Measurements from ENCODE around the gene SUGP2.

Gene SUGP2

GRCh38 chr19:18948976-18949356, 84.4 kb downstream of the SUGP2 start:
- DNase-seq, result no peak

DNA sequence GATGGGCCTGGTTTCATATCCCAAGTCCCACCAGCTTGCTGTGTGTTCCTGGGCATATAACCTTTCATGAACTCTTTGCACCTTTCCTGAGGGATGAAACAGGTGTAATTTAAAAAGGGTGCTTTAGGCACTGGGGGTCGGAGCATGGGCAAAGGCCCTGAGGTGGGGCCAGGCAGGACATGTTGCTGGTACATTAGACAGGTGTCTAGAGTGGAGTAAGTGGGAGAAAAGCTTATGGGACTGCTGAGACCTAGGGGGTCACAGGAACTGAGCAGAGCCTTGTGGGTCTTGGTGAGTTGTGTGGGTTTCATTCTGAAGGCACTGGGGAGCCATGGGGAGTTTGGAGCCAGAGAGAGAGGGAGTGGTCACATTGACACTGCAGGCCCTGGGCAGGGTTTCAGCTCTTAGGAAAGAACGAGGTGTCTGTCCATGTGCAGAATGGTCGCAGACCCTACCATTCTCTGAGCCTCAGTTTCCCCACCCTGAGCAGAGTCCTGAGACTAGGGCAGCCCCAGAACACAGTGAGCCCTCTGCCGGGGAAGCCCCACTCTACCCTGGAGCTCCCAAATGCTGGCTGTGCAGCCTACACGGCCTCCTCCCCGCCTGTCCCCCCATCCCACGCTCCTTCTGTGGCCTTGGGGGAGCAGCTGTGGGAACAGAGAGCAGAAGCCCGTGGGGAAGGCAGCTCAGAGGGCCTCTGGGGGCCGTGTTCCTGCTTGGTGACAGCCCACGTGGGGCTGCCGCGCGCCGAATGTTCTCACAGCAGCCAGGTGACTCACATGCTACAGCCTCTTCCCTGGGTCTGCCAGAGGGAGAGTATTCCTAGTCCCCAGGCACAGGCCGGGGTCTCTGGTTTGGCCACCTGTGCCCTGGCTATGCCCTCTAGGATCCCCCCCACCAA, 85.0 kb downstream of the SUGP2 start:
- no peak for DNase-seq

- DNase-seq, result no peak
These were observed 86.4 kb downstream of the SUGP2 start for GRCh38 chr19:18946918-18947317.

DNA sequence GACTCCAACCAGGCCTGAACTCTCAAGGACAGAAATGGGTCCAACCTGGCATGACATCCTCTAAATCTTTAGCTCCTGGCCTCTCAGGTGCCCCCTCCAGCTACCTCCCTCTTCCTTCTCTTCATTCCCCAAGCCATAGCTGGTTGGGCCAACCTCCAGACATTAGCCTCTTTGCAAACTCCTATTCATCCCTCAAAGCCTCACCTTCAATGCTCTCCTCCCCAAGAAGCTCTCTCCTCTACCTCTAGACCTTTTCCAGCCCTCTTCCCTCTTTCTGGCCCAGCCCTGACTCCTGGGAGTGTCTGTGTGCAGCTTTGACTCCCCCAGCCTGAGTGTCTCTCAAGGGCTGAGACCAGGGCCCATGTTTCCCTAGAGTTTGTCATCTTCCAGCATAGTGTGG, 87.0 kb downstream of the SUGP2 start:
- no peak for DNase-seq

DNA sequence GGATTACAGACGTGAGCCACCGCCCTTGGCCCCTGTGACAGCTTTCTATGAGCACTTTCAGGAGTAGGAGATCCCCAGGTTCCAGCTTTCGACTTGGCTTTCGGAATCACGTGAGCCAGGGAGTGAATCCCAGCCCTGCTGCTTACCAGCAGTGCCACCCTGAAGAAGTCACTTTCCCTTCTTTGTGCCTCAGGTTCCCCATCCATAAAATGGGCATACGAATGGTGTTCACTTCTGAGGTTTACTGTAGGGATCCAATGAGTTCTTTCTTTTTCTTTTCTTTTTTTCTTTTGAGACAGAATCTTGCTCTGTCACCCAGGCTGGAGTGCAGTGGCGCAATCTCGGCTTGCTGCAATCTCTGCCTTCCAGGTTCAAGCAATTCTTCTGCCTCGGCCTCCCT, 88.0 kb downstream of the SUGP2 start:
- DNase-seq, result no peak

DNA sequence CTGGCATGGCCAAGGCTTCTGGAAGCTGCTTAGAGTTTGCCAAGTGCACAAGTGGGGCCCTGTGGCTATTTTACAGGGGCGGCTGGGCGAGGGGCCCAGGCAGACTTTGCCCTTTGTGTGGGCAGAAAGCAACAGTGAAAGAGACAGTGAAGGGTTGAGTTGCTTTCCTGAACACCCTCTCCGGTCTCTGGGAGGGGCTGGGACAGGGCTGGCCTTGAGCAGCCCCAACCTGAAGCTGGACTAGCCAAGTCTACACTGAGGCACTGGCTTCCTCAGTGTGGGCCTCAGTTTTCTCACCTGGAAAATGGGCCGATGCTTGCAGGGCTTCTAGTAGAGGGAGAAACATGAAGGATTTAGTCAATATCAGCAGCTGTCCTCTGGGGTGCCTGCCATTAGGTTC, 89.9 kb downstream of the SUGP2 start:
- DNase-seq, result no peak

DNA sequence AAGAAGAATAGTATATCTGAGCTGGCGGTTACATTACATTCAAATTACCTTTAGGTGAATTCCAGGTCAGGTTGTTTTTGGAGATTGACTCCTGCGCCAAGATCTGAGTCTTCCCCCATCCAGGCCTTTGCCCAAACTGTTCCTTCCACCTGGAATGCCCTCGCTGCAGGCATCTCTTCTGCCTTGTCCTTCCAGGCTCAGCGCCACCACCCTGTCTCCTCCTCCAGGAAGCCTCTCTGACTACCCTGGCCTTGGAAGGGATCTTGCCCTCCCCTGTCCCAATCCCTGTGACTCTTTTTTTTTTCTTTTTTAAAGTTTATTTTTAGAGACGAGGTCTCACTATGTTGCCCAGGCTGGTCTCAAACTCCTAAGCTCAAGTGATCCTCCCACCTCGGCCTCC, 90.6 kb downstream of the SUGP2 start:
- DNase-seq, result no peak

DNA sequence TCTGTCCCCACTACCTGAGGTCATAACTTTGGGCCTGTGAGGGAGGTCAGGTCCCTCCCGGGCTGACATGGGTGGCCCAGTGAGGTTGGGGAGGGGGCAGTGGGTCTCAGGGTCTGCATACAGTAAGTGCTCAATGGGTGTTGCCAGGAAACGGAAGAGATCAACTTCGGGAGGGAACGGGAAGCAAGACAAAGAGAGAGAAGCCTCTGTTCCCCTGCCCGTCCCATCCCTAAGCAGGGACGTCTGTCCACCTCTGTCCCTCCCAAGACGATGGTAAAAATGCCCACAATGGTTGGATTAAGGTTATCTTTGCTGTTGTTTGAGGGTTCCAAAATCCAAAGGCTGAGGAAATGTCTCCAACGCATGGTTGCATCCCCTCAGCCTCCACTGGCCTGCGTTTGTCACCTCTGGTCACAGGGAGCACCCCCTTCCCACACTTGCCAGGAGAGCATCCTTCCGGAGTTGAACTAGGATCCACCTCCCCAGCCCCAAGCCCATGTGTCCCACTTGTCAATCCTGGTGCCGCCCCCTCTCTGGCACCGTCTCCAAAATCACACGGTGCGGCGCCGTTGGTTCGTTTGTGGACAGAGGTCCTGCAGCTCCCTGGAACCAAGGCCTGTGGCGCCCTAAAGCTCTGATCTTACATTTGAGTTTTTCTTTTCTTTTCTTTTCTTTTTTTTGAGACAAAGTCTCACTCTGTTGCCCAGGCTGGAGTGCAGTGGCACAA, 91.5 kb downstream of the SUGP2 start:
- DNase-seq, result no peak
